ENCODE measurements around the gene TCAF1. TPM values are rescaled to one million over a fixed set of nuclear protein-coding genes. Genes with fewer than 3 reads are reported as not detected.
"Not testable (repeated sequence)": the region's sequence is repeated elsewhere in the genome, so short reads cannot be mapped to it uniquely, and the experiment has no call there.

The TCAF1 gene
- total RNA-seq, 4 donors from 2014 or later, result 26.6 to 56.7 (median 30.7) TPM

DNA sequence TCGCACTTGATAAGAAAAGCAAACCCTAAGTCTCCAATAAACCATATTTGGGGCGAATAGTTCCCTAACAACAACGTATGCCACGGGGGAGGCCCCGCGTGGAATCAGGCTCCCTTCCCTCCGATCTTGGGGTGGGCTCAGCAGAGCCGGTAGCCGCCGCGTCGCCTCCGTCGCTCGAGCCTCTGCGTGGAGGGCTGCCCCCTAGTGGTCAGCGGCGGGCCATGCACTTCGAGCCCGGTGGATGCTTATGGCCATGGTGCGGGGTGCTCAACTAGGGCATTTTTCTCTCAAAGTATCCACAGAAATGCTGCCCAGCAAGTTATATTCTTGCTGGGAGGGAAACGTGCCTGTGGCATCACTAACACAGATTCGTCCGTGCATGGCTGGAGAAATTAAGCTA lies 64.8 kb downstream of the TCAF1 start:
- peak overlapping the region; percentile 40 for H3K4me3 ChIP-seq
- TF ChIP-seq, protein P1, sequence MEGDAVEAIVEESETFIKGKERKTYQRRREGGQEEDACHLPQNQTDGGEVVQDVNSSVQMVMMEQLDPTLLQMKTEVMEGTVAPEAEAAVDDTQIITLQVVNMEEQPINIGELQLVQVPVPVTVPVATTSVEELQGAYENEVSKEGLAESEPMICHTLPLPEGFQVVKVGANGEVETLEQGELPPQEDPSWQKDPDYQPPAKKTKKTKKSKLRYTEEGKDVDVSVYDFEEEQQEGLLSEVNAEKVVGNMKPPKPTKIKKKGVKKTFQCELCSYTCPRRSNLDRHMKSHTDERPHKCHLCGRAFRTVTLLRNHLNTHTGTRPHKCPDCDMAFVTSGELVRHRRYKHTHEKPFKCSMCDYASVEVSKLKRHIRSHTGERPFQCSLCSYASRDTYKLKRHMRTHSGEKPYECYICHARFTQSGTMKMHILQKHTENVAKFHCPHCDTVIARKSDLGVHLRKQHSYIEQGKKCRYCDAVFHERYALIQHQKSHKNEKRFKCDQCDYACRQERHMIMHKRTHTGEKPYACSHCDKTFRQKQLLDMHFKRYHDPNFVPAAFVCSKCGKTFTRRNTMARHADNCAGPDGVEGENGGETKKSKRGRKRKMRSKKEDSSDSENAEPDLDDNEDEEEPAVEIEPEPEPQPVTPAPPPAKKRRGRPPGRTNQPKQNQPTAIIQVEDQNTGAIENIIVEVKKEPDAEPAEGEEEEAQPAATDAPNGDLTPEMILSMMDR (IDR thresholded peaks at IDR 0.05), result peak in 1 of 2 donors; percentile 66
- WGBS, result no CpG with 5 or more reads among the region's 24 CpGs
- H3K27ac ChIP-seq, H3K36me3 ChIP-seq, H3K4me1 ChIP-seq, H3K9me3 ChIP-seq, H3K27me3 ChIP-seq: not testable (repeated sequence)
- peak; percentile 93 to 94 for DNase-seq (ENCODE audit: low spot score in 2 of 2)

DNA sequence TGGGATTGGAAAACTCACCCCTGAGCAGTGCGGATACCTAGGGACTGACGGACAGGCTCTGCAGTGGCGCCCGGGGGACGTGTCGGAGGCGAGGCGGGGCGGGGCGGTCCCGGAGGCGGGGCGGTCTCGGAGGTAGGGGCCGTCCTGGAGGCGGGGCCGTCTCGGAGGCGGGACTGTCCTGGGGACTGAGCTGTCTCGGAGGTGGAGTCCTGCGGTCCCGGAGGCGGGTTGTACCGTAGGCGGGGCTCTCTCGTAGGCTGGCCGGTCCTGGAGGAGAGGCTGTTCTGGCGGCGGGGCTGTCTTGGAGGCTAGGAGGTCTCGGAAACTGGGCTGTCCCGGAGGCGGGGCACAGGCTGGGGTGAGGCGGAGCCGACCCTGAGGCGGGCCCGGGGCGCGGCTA lies 65.4 kb downstream of the TCAF1 start:
- H3K9me3 ChIP-seq, H3K36me3 ChIP-seq, H3K4me1 ChIP-seq, H3K27me3 ChIP-seq: not testable (repeated sequence)
- peak; percentile 98 for DNase-seq (ENCODE audit: low spot score in 2 of 2)
- WGBS, result no CpG with 5 or more reads among the region's 38 CpGs
- peak overlapping the region; percentile 47 for H3K4me3 ChIP-seq
- peak overlapping the region; percentile 62 for H3K27ac ChIP-seq

DNA sequence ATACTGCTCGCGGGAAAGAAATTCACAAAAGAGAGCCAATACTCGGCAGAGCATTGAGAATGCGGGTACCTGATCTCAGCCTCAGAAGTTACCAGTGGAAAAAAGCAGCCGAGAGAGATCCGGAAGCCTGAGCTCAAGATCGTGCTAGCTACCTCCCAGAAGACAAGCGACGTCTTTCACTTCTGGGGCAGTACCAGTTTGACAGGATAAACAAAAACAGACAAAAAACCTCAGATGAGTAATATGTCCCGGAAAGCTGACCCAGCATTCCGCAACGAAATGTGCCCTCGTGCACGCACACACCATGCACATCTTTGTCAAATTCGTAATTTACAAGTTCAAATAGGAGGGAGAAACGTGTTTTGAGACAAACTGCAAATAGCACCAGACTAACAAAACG lies 65.9 kb downstream of the TCAF1 start:
- H3K36me3 ChIP-seq; H3K9me3 ChIP-seq; DNase-seq (ENCODE audit: low spot score in 2 of 2); H3K4me1 ChIP-seq; H3K27ac ChIP-seq; H3K27me3 ChIP-seq: not testable (repeated sequence)
- H3K4me3 ChIP-seq, result peak overlapping the region; percentile 47
- no CpG with 5 or more reads among the region's 17 CpGs for WGBS

DNA sequence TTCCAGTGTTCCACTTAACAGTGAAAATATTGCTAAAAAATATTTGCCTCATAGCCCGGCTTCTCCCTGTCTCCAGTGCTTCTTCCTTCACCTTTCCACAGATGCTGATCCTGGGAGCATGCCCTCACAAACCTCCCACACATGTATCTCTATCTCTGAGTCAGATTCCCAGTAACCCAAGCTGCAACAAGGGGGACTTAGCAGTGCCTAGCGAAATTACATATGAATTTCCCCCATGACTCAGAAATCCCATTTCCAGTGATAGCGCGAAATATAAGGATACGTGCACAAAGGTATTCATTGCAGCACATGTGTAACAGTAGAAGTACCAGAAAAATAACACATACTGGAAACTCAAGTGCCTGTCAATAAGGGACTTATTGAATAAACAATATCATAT lies 75.4 kb downstream of the TCAF1 start:
- no CpG with 5 or more reads among the region's 5 CpGs for WGBS
- DNase-seq (ENCODE audit: low spot score in 2 of 2); H3K36me3 ChIP-seq; H3K27ac ChIP-seq; H3K4me3 ChIP-seq; H3K9me3 ChIP-seq; H3K4me1 ChIP-seq; H3K27me3 ChIP-seq: not testable (repeated sequence)

DNA sequence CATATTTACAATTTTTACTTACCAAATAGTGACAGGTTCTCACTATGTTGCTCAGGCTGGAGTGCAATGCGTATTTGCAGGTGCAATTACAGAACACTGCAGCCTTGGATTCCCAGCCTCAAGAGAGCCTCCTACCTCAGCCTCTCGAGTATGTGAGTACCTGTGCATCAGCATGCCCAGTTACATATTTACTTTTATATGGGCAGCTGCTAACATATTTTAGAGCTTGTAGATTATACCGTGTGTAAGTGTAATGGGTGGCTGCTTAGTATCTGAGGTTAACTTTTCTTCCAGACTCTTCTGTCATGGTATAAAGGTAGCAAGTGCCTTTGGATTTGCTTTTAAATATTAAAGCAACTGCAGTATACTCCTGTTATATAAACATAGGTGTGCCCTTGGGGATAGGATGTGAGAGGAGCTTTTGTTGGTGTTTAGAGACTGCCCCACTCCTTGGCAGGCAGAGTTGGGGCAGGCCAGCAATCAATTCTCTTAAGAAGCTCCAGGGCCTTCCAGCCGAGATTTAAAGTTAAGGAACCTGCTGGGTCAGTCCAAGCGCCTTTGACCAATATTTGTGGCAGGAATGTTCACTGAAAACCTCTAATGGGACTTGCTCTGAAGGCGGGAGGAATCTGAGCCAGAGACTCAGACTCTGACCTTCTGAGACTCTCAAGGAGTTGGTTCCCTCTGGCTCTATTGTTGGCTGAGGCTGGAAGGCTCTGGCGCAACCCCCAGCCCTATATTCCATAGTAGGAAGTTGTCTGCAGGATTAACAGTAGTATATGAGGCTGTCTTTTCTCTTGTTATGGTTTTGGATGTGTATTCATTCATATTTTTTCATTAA lies 77.5 kb downstream of the TCAF1 start:
- H3K27ac ChIP-seq; H3K27me3 ChIP-seq; H3K36me3 ChIP-seq; DNase-seq (ENCODE audit: low spot score in 2 of 2); H3K4me1 ChIP-seq; H3K9me3 ChIP-seq; H3K4me3 ChIP-seq: not testable (repeated sequence)
- no CpG with 5 or more reads among the region's 7 CpGs for WGBS

DNA sequence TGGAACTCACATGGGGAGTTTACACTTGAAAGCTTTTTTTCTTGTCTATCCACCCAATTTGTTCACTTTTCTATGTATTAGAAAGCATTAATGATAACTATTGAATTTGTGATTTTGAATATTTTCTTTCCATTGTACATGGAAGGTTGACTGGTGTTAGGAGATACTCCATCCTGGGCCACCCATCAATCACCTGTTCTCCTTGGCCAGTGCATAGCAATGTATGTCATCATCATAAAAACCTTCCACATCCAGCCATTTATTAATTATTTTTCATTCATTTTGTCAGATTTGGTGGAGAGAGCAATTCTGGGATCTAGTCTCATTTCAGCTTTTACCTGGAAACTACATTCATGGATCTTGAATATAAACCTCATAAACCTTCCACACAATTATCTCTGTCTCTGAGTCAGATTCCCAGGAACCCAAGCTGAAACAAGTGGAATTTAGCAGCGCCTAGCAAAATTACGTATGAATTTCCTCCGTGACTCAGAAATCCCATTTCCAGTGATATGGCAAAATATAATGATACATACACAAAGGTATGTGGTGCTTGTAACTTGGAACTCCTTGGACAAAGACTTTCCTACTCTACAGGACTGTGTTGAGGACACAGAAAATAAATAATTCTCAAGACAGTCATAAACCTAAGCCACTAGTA lies 78.2 kb downstream of the TCAF1 start:
- H3K27ac ChIP-seq; H3K9me3 ChIP-seq; H3K27me3 ChIP-seq; H3K4me1 ChIP-seq; DNase-seq (ENCODE audit: low spot score in 2 of 2); H3K4me3 ChIP-seq; H3K36me3 ChIP-seq: not testable (repeated sequence)
- no CpG with 5 or more reads among the region's 3 CpGs for WGBS

DNA sequence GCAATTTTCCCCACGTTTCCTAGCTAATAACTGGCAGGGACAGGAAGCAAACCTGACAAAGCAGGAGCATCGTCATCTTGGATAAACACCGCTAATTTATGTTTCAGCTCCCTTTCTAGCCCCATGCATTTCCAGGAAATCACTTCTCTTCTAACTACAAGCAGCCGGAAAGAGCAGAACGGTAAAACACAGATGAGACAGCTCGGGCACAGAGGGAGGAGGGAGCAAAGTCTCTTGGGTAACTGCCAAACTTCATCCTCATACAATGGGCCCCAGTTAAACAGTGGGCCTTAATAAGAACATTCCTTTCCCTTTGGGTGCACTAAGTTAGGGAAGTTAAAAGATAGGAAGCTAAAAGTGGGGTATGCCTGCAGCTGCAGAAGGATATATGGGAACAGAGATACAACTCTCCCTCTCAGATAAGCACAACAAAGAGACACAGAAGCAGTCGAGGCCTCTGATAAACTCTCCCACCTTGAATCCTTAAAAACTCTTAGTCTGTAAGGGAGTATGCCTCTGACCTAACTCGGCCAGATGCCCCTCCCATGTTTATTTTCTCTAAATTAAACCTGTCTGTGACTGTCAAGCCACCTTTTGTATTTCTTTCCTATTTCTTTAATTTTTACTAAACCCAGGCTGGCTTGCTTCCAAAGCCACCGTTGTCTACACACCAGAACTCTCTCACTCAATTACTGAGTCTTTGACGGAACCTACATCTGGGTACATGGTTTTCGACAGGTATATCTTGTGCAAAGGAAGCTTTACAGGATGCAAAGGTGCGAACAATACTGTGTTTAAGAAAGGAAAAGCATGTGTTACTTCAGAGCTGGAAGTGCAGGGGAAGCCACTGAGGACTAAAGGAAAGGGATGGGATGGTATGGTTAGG lies 80.3 kb downstream of the TCAF1 start:
- not testable (repeated sequence) for H3K4me3 ChIP-seq; H3K4me1 ChIP-seq; H3K27ac ChIP-seq; DNase-seq (ENCODE audit: low spot score in 2 of 2); H3K36me3 ChIP-seq; H3K9me3 ChIP-seq; H3K27me3 ChIP-seq
- no CpG with 5 or more reads among the region's 12 CpGs for WGBS

DNA sequence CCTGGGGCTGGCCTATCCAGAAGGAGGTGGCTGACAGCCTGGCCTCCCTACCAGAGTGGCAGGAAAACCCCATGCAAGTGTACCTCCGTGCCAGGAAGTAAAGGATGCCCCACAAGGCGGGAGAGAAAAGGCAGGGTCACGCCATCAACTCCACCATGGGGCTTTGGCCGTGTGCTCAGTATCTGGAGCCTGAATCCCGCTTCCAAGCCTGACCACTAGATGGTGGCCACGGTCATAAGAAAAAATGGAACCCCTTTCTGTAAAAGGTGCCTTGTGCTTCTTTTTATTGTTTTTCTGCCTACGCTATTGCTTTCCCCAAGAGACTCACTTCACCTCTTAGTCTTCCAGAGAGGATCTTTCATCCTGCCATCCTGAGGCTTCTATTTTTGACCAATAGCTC lies 84.1 kb downstream of the TCAF1 start:
- not testable (repeated sequence) for H3K4me3 ChIP-seq; H3K27ac ChIP-seq; H3K36me3 ChIP-seq; H3K9me3 ChIP-seq; DNase-seq (ENCODE audit: low spot score in 2 of 2); H3K4me1 ChIP-seq; H3K27me3 ChIP-seq
- no CpG with 5 or more reads among the region's 7 CpGs for WGBS

DNA sequence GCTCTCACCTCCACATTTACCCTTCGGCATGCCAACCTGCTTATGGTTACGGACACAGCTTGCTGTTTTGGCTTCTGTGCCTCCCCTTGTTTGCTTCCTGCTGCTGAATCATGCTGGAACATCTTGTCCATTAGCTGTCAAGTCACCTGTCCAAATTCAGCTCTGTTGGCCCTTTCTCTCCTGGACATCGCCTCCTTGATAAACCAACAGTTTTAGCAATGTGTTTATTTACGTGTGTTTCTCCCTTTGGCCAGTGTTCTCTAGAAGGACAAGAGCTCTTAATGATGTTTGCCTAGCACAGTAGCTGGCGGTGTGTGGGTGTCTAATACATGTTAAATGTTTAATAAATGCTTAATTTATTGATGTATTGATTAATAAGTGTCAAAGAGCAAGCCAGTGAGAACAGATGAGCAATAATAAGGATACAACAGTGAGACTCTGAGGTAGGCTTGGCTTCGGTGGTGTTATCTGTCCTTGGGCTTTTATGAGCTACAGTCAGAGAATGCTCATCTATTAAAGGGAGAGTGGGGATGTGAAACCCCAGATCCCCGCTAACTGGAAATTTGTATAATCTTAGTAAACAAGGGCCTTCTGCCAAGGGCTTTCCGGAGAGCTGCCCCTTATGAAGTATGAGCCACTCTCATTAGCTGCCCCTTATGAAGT lies 85.4 kb downstream of the TCAF1 start:
- H3K27me3 ChIP-seq; H3K4me3 ChIP-seq; H3K9me3 ChIP-seq; H3K36me3 ChIP-seq; H3K4me1 ChIP-seq; H3K27ac ChIP-seq; DNase-seq (ENCODE audit: low spot score in 2 of 2): not testable (repeated sequence)
- WGBS, result no CpG with 5 or more reads among the region's 8 CpGs

DNA sequence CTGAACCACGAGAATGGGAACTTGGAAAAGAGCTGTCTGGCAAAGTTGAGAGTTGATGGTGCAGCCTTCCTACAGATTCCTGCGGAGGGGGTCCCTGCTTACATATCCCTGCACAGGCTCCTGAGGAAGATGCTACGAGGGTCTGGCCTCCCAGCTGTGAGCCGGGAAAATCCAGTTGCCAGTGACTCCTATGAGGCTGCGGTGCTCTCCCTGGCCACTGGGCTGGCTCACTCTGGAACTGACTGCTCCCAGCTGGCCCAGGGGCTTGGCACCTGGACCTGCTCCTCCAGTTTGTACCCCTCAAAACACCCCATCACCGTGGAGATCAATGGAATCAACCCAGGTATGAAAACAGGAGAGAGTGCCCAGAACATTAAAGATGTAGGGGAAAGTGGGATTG lies 91.3 kb downstream of the TCAF1 start:
- H3K27me3 ChIP-seq; H3K4me1 ChIP-seq; DNase-seq (ENCODE audit: low spot score in 2 of 2); H3K9me3 ChIP-seq; H3K4me3 ChIP-seq; H3K36me3 ChIP-seq; H3K27ac ChIP-seq: not testable (repeated sequence)
- no CpG with 5 or more reads among the region's 6 CpGs for WGBS

DNA sequence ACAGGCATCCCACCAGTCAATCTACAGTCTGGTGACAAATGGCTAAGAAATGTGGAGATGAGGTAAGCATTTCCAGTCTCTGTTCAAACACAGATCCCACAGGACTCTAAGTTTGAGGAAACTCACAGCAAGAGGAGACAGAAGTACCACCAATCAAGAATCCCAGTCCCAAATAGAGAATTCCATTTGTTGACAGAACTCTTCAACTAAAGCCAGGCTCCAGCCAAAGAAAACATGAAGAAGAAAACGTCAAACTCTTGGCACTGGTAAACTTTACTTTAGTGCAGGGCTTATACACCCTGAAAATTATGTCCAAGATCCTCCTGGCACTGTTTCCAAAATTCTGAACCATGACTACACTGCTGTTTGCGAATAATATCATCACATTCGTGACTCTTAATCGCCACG lies 95.3 kb downstream of the TCAF1 start:
- DNase-seq (ENCODE audit: low spot score in 2 of 2); H3K9me3 ChIP-seq; H3K36me3 ChIP-seq; H3K27me3 ChIP-seq; H3K4me3 ChIP-seq; H3K27ac ChIP-seq; H3K4me1 ChIP-seq: not testable (repeated sequence)
- no CpG with 5 or more reads among the region's 5 CpGs for WGBS

Measured in suprapubic skin (tissue), 4 donors.